Measurements from ENCODE around the gene DBH.

GRCh38 chr9:133642708-133643361 lies 6.7 kb downstream of the DBH start:
- TF ChIP-seq CTCF (conservative IDR thresholded peaks at IDR 0.05; ENCODE audit: low read depth, low read length): no peak
- TF ChIP-seq EZH2 (IDR thresholded peaks at IDR 0.05; ENCODE audit: borderline replicate concordance, low read depth, low read length, poor library complexity, severe bottlenecking): no peak
